ENCODE measurements around the gene PTPRH. TPM values are rescaled to one million over a fixed set of nuclear protein-coding genes. Genes with fewer than 3 reads are reported as not detected.
A peak's percentile ranks its signal among the peaks of the same experiment; 100 is the strongest.

The PTPRH gene
- total RNA-seq, 2 experiments from 2014 or later = not detected

GRCh38 chr19:55251341-55252081, 42.2 kb upstream of the PTPRH start:
- POLR2A ChIA-PET = interaction anchor here (1.0 kb wide), 1 partner anchor 8 kb away, joined by 6 read pairs; the partner anchor contains the start of gene PPP6R1

GRCh38 chr19:55250262-55251036, 41.1 kb upstream of the PTPRH start:
- intact Hi-C loops (cut with DNase I, micrococcal nuclease) = loop anchor here (5.0 to 10.0 kb wide), 5 partner anchors 33 to 384 kb away; partner anchors contain the start of genes ZNF524 (in 1 of the 2) and ZNF865 (in 1 of the 2)
- CTCF ChIA-PET = no interaction called here

More at GRCh38 chr19:55251341-55252081, 42.2 kb upstream of the PTPRH start:
- TF ChIP-seq CTCF (IDR thresholded peaks at IDR 0.05) = no peak
- CTCF ChIA-PET = interaction anchor here (0.9 kb wide), 1 partner anchor 9 kb away, joined by 3 read pairs; no protein-coding TSS in a partner anchor
- Histone ChIP-seq H3K9me3 (ENCODE audit: control insufficient read depth in 1 of 2, insufficient read depth in 1 of 2, low read length in 2 of 2) (no peaks in the 10 kb centered on the region), H3K36me3 (ENCODE audit: insufficient read depth, low read length) (peaks cover 26% of the 10 kb centered on the region), H3K4me1 (ENCODE audit: insufficient read depth, low read length) (peaks cover 96% of the 10 kb centered on the region), H3K27ac (ENCODE audit: low read depth in 1 of 2, low read length in 2 of 2) (peak overlapping the region; percentile 58 to 74), H3K4me3 (ENCODE audit: low read length) (peak overlapping the region; percentile 3), H3K27me3 (ENCODE audit: control insufficient read depth in 1 of 2, insufficient read depth in 2 of 2, low read length in 2 of 2) (no peaks in the 10 kb centered on the region)
- H3K36me3 Mint-ChIP-seq (ENCODE audit: low read depth) = peaks cover 53% of the 10 kb centered on the region
- H3K27me3 Mint-ChIP-seq = no peaks in the 10 kb centered on the region
- intact Hi-C loops (cut with DNase I, micrococcal nuclease) = loop anchor here (5.0 to 10.0 kb wide), 5 partner anchors 34 to 383 kb away; partner anchors contain the start of genes ZNF524 (in 1 of the 2) and ZNF865 (in 1 of the 2)
- peaks cover 73% of the 10 kb centered on the region for H3K4me1 Mint-ChIP-seq (ENCODE audit: low read depth)
- DNase-seq = peak in 10 of 14 experiments; percentile 19 to 70 (median 46)
- H3K4me3 Mint-ChIP-seq = peak overlapping the region; percentile 89
- peak; percentile 6 for ATAC-seq (ENCODE audit: poor library complexity)
- peak overlapping the region; percentile 96 for H3K27ac Mint-ChIP-seq
- no peaks in the 10 kb centered on the region for H3K9me3 Mint-ChIP-seq

More at GRCh38 chr19:55250262-55251036, 41.1 kb upstream of the PTPRH start:
- H3K4me3 ChIP-seq (ENCODE audit: low read length) = no peak overlapping the region
- Mint-ChIP-seq H3K27me3 (no peaks in the 10 kb centered on the region), H3K4me1 (ENCODE audit: low read depth) (peaks cover 63% of the 10 kb centered on the region), H3K4me3 (peak overlapping the region; percentile 89), H3K27ac (peak overlapping the region; percentile 96), H3K36me3 (ENCODE audit: low read depth) (peaks cover 48% of the 10 kb centered on the region), H3K9me3 (no peaks in the 10 kb centered on the region)
- no peak for ATAC-seq (ENCODE audit: poor library complexity)
- no peaks in the 10 kb centered on the region for H3K27me3 ChIP-seq (ENCODE audit: control insufficient read depth in 1 of 2, insufficient read depth in 2 of 2, low read length in 2 of 2)
- H3K4me1 ChIP-seq (ENCODE audit: insufficient read depth, low read length) = peaks cover 86% of the 10 kb centered on the region
- H3K9me3 ChIP-seq (ENCODE audit: control insufficient read depth in 1 of 2, insufficient read depth in 1 of 2, low read length in 2 of 2) = no peaks in the 10 kb centered on the region
- POLR2A ChIA-PET = interaction anchor here (1.0 kb wide), 1 partner anchor 9 kb away, joined by 6 read pairs; the partner anchor contains the start of gene PPP6R1
- TF ChIP-seq CTCF (IDR thresholded peaks at IDR 0.05) = no peak
- peaks cover 36% of the 10 kb centered on the region for H3K36me3 ChIP-seq (ENCODE audit: insufficient read depth, low read length)
- peak overlapping the region; percentile 58 to 74 for H3K27ac ChIP-seq (ENCODE audit: low read depth in 1 of 2, low read length in 2 of 2)
- no peak for DNase-seq

Measured in CD4-positive, alpha-beta T cell (primary cell).